ENCODE measurements around the gene SERAC1.
"Not testable (repeated sequence)": the region's sequence is repeated elsewhere in the genome, so short reads cannot be mapped to it uniquely, and the experiment has no call there.

The SERAC1 gene

GRCh38 chr6:158174024-158174423 lies 6.0 kb upstream of the SERAC1 start:
- Histone ChIP-seq H4K91ac (ENCODE audit: low read depth, low read length, poor library complexity) (no peak overlapping the region), H3K27ac (replicated peaks; ENCODE audit: low read length) (no peak overlapping the region), H3K4me1 (ENCODE audit: control insufficient read depth in 2 of 2, insufficient read depth in 1 of 2, low read depth in 1 of 2, low read length in 2 of 2) (peaks cover 0 to 1% of the 10 kb centered on the region in 2 donors), H3K79me1 (ENCODE audit: low read depth, low read length) (no peaks in the 10 kb centered on the region), H3K36me3 (replicated peaks in 1 of 2; ENCODE audit: control insufficient read depth in 2 of 2, insufficient read depth in 2 of 2, low read length in 2 of 2) (peaks cover 0 to 28% of the 10 kb centered on the region in 2 donors), H2BK12ac (ENCODE audit: low read length) (no peak overlapping the region), H3K4me3 (ENCODE audit: low read length in 2 of 2) (no peak overlapping the region), H3K4me2 (ENCODE audit: insufficient read depth, low read length, poor library complexity, severe bottlenecking) (no peak overlapping the region), H2BK120ac (ENCODE audit: low read depth, low read length) (no peak overlapping the region), H3K14ac (ENCODE audit: low read length) (no peak overlapping the region), H2BK5ac (ENCODE audit: low read length) (no peak overlapping the region), H3K18ac (ENCODE audit: low read length) (no peak overlapping the region), H3K27me3 (ENCODE audit: control insufficient read depth in 3 of 3, insufficient read depth in 3 of 3, low read depth in 1 of 3, low read length in 3 of 3) (no peaks in the 10 kb centered on the region), H3K9ac (ENCODE audit: low read depth, low read length, poor library complexity) (no peak overlapping the region), H2AK5ac (ENCODE audit: low read depth, low read length) (no peak overlapping the region), H3K9me3 (replicated peaks in 1 of 2; ENCODE audit: control insufficient read depth in 2 of 2, insufficient read depth in 1 of 2, low read depth in 1 of 2, low read length in 2 of 2) (peaks cover 0 to 7% of the 10 kb centered on the region in 2 donors), H4K8ac (ENCODE audit: low read depth, low read length) (no peak overlapping the region), H2BK15ac (ENCODE audit: low read length) (no peak overlapping the region), H3K23ac (ENCODE audit: low read depth, low read length, poor library complexity) (no peak overlapping the region), H2AFZ (ENCODE audit: low read length) (no peak overlapping the region), H3K4ac (ENCODE audit: low read length) (no peak overlapping the region)
- DNase-seq (ENCODE audit: low spot score): no peak
- WGBS, 2 donors (ENCODE audit: extremely low coverage in 2 of 2, insufficient read length in 2 of 2, insufficient replicate concordance in 1 of 2): no CpG with 5 or more reads among the region's 2 CpGs

- no peak overlapping the region for H4K91ac ChIP-seq (ENCODE audit: low read depth, low read length, poor library complexity)
- no peak overlapping the region for H3K27ac ChIP-seq (replicated peaks; ENCODE audit: low read length)
- no CpG with 5 or more reads among the region's 5 CpGs for WGBS, 2 donors (ENCODE audit: extremely low coverage in 2 of 2, insufficient read length in 2 of 2, insufficient replicate concordance in 1 of 2)
- no peaks in the 10 kb centered on the region for H3K79me1 ChIP-seq (ENCODE audit: low read depth, low read length)
- H3K9ac ChIP-seq (ENCODE audit: low read depth, low read length, poor library complexity): no peak overlapping the region
- H3K23ac ChIP-seq (ENCODE audit: low read depth, low read length, poor library complexity): no peak overlapping the region
- no peak overlapping the region for H3K4ac ChIP-seq (ENCODE audit: low read length)
- H2BK15ac ChIP-seq (ENCODE audit: low read length): no peak overlapping the region
- H3K4me2 ChIP-seq (ENCODE audit: insufficient read depth, low read length, poor library complexity, severe bottlenecking): no peak overlapping the region
- H3K9me3 ChIP-seq (replicated peaks in 1 of 2; ENCODE audit: control insufficient read depth in 2 of 2, insufficient read depth in 1 of 2, low read depth in 1 of 2, low read length in 2 of 2): no peaks in the 10 kb centered on the region
- H3K36me3 ChIP-seq (replicated peaks in 1 of 2; ENCODE audit: control insufficient read depth in 2 of 2, insufficient read depth in 2 of 2, low read length in 2 of 2): peaks cover 0 to 28% of the 10 kb centered on the region in 2 donors
- no peak overlapping the region for H2BK12ac ChIP-seq (ENCODE audit: low read length)
- no peak overlapping the region for H2BK120ac ChIP-seq (ENCODE audit: low read depth, low read length)
- H3K14ac ChIP-seq (ENCODE audit: low read length): no peak overlapping the region
- H3K18ac ChIP-seq (ENCODE audit: low read length): no peak overlapping the region
- DNase-seq (ENCODE audit: low spot score): no peak
- no peak overlapping the region for H3K4me3 ChIP-seq (ENCODE audit: low read length in 2 of 2)
- H2AFZ ChIP-seq (ENCODE audit: low read length): no peak overlapping the region
- peaks cover 0 to 1% of the 10 kb centered on the region in 2 donors for H3K4me1 ChIP-seq (ENCODE audit: control insufficient read depth in 2 of 2, insufficient read depth in 1 of 2, low read depth in 1 of 2, low read length in 2 of 2)
- H2AK5ac ChIP-seq (ENCODE audit: low read depth, low read length): no peak overlapping the region
- no peak overlapping the region for H4K8ac ChIP-seq (ENCODE audit: low read depth, low read length)
- no peaks in the 10 kb centered on the region for H3K27me3 ChIP-seq (ENCODE audit: control insufficient read depth in 3 of 3, insufficient read depth in 3 of 3, low read depth in 1 of 3, low read length in 3 of 3)
- no peak overlapping the region for H2BK5ac ChIP-seq (ENCODE audit: low read length)
Observed at GRCh38 chr6:158172001-158172400, 3.9 kb upstream of the SERAC1 start.

- H2BK15ac ChIP-seq (ENCODE audit: low read length): no peak overlapping the region
- H3K27ac ChIP-seq (replicated peaks; ENCODE audit: low read length): no peak overlapping the region
- H3K4me1 ChIP-seq (ENCODE audit: control insufficient read depth in 2 of 2, insufficient read depth in 1 of 2, low read depth in 1 of 2, low read length in 2 of 2): peaks cover 0 to 1% of the 10 kb centered on the region in 2 donors
- H3K9ac ChIP-seq (ENCODE audit: low read depth, low read length, poor library complexity): no peak overlapping the region
- no peak overlapping the region for H2AK5ac ChIP-seq (ENCODE audit: low read depth, low read length)
- H3K27me3 ChIP-seq (ENCODE audit: control insufficient read depth in 3 of 3, insufficient read depth in 3 of 3, low read depth in 1 of 3, low read length in 3 of 3): no peaks in the 10 kb centered on the region
- no peak overlapping the region for H3K4me2 ChIP-seq (ENCODE audit: insufficient read depth, low read length, poor library complexity, severe bottlenecking)
- no peak overlapping the region for H2BK120ac ChIP-seq (ENCODE audit: low read depth, low read length)
- no peak overlapping the region for H3K4ac ChIP-seq (ENCODE audit: low read length)
- H4K8ac ChIP-seq (ENCODE audit: low read depth, low read length): no peak overlapping the region
- no peak overlapping the region for H2AFZ ChIP-seq (ENCODE audit: low read length)
- no peak overlapping the region for H3K18ac ChIP-seq (ENCODE audit: low read length)
- H3K9me3 ChIP-seq (replicated peaks in 1 of 2; ENCODE audit: control insufficient read depth in 2 of 2, insufficient read depth in 1 of 2, low read depth in 1 of 2, low read length in 2 of 2): no peaks in the 10 kb centered on the region
- no peak overlapping the region for H4K91ac ChIP-seq (ENCODE audit: low read depth, low read length, poor library complexity)
- H3K14ac ChIP-seq (ENCODE audit: low read length): no peak overlapping the region
- H3K79me1 ChIP-seq (ENCODE audit: low read depth, low read length): no peaks in the 10 kb centered on the region
- peaks cover 0 to 24% of the 10 kb centered on the region in 2 donors for H3K36me3 ChIP-seq (replicated peaks in 1 of 2; ENCODE audit: control insufficient read depth in 2 of 2, insufficient read depth in 2 of 2, low read length in 2 of 2)
- no peak overlapping the region for H2BK5ac ChIP-seq (ENCODE audit: low read length)
- DNase-seq (ENCODE audit: low spot score): no peak
- H3K4me3 ChIP-seq (ENCODE audit: low read length in 2 of 2): no peak overlapping the region
- H2BK12ac ChIP-seq (ENCODE audit: low read length): no peak overlapping the region
- no peak overlapping the region for H3K23ac ChIP-seq (ENCODE audit: low read depth, low read length, poor library complexity)
- WGBS, 2 donors (ENCODE audit: extremely low coverage in 2 of 2, insufficient read length in 2 of 2, insufficient replicate concordance in 1 of 2): no CpG with 5 or more reads among the region's 3 CpGs
Observed at GRCh38 chr6:158170656-158171081, 2.6 kb upstream of the SERAC1 start.

- H3K4me1 ChIP-seq (ENCODE audit: control insufficient read depth in 2 of 2, insufficient read depth in 1 of 2, low read depth in 1 of 2, low read length in 2 of 2); H3K4ac ChIP-seq (ENCODE audit: low read length); H3K18ac ChIP-seq (ENCODE audit: low read length); H3K27me3 ChIP-seq (ENCODE audit: control insufficient read depth in 3 of 3, insufficient read depth in 3 of 3, low read depth in 1 of 3, low read length in 3 of 3); H3K79me1 ChIP-seq (ENCODE audit: low read depth, low read length); H2BK120ac ChIP-seq (ENCODE audit: low read depth, low read length); H3K9ac ChIP-seq (ENCODE audit: low read depth, low read length, poor library complexity); H3K14ac ChIP-seq (ENCODE audit: low read length); H3K9me3 ChIP-seq (replicated peaks in 1 of 2; ENCODE audit: control insufficient read depth in 2 of 2, insufficient read depth in 1 of 2, low read depth in 1 of 2, low read length in 2 of 2); H2BK5ac ChIP-seq (ENCODE audit: low read length); DNase-seq (ENCODE audit: low spot score); H4K91ac ChIP-seq (ENCODE audit: low read depth, low read length, poor library complexity); H2AK5ac ChIP-seq (ENCODE audit: low read depth, low read length); H2AFZ ChIP-seq (ENCODE audit: low read length); H3K23ac ChIP-seq (ENCODE audit: low read depth, low read length, poor library complexity); H3K4me3 ChIP-seq (ENCODE audit: low read length in 2 of 2); H4K8ac ChIP-seq (ENCODE audit: low read depth, low read length); H2BK12ac ChIP-seq (ENCODE audit: low read length); H2BK15ac ChIP-seq (ENCODE audit: low read length); H3K27ac ChIP-seq (replicated peaks; ENCODE audit: low read length); H3K4me2 ChIP-seq (ENCODE audit: insufficient read depth, low read length, poor library complexity, severe bottlenecking): not testable (repeated sequence)
- peaks cover 0 to 17% of the 10 kb centered on the region in 2 donors for H3K36me3 ChIP-seq (replicated peaks in 1 of 2; ENCODE audit: control insufficient read depth in 2 of 2, insufficient read depth in 2 of 2, low read length in 2 of 2)
- WGBS, 2 donors (ENCODE audit: extremely low coverage in 2 of 2, insufficient read length in 2 of 2, insufficient replicate concordance in 1 of 2): no CpG with 5 or more reads among the region's 6 CpGs
Observed at GRCh38 chr6:158169634-158170033, 1.6 kb upstream of the SERAC1 start.
